ENCODE measurements around the gene PLCB1. TPM values are rescaled to one million over a fixed set of nuclear protein-coding genes. Genes with fewer than 3 reads are reported as not detected.

The PLCB1 gene
- polyA plus RNA-seq, 1 donor: 8.5 TPM

DNA sequence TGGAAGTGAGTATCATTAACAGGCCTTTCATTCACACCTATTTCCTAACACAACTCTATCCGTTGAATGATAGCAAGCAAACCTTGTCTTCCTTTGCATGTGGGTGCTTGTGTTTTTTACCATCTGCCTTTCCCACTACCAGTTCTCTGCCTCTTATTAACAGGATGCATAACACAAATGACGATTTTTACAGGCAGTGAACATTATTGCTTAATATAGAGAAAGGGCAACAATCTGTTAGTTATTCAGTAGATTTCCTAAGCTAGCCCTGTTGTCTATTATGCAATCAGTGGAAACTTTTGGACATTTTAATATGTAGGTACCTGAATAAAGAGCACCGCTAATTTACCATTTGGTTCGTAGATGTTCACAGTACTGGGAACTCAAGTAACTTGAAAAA, 588.0 kb downstream of the PLCB1 start:
- DNase-seq (ENCODE audit: low read depth): no peak

DNA sequence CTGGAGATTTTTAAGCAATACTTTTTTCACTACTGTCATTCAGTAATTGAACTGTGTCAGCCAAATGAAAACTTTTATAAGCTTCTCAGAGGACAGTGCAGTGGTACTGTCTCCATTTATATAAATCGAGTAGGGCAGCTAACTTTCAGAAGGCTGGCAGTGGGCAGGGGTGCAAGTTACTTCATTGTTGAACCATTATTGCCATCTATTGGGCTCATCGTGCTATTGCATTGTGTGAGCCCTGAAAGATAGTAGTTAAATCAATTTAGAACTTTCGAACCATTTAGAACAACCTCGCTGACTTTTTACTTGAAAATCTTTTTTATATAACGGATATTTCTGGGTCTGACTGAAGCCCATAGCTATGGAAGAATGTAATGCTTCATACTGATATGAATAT, 589.0 kb downstream of the PLCB1 start:
- DNase-seq (ENCODE audit: low read depth): no peak

DNA sequence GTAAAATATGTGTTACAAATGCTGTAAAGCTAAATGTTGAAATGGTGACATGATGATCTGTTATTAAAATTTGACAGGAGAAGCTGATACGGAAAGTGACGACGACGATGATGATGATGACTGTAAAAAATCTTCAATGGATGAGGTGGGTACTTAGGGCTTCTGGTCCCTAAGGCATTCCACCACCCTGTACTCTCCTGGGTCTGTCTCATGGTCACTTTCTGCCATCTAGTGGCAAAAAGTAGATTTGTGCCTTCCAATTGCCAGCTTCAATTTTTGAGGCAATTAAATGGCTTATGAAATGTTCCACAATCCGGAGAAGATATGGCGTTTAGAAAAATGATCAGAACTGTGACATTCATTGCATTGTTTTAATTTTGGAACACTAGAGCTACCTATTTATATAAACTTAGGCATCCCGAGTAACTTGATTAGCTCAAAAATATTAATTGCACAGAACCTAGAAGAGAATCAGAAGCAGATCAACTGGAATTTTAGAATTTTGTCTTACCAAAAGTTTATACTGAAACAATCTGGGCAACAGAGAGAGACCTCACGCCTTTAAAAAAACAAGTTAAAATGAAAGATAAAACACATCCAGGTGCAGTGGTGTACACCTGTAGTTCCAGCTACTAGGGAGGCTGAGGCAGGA, 590.3 kb downstream of the PLCB1 start:
- DNase-seq (ENCODE audit: low read depth): no peak

DNA sequence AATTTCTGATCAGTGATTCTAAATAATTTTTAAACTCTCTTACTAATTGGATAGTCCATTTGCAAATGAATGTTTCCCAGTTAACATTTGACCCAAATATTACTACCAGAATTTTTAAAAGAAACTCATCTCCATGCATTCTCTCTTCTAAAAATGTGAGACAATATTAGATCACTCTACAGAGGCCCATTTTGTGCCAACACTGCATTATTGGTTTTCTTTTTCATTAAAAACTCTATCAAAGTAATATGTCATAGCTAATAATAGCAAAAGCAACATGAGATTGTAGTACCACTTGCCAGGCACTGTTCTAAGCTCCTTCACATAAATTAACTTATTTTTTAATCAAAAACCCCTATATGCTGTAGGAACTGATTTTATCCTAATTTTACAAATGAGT, 591.2 kb downstream of the PLCB1 start:
- no peak for DNase-seq (ENCODE audit: low read depth)

DNA sequence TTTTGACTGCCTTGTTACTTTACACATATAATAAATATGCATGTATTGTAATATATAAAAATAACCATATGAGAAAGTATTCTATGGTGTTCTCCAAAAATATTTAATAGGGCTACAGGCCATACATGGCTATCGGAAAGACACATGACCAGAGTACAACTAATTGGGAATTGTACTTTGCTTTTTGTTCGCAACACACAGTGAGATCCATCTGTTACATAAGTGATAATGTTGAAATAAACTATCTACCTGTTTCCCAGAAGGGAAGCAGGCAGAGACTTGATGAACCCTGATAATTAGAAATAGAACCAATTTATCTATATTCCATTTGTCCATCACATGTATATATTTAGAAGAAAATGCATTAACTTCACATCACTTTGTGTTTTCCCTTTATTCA, 592.8 kb downstream of the PLCB1 start:
- DNase-seq (ENCODE audit: low read depth): no peak

DNA sequence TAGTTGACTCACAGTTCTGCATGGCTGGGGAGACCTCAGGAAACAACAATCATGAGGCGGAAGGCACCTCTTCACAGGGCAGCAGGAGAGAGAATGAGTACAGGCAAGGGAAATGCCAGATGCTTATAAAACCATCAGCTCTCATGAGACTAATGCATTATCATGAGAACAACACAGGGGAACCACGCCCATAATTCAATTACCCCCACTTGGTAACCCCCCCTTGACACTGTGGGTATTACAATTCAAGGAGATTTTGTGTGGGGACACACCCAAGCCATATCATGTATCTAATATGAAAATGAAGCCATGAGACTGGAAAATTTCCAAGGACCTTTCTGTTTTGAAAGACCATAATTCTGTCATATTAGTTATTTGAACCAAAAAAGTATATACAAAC, 594.4 kb downstream of the PLCB1 start:
- no peak for DNase-seq (ENCODE audit: low read depth)

DNA sequence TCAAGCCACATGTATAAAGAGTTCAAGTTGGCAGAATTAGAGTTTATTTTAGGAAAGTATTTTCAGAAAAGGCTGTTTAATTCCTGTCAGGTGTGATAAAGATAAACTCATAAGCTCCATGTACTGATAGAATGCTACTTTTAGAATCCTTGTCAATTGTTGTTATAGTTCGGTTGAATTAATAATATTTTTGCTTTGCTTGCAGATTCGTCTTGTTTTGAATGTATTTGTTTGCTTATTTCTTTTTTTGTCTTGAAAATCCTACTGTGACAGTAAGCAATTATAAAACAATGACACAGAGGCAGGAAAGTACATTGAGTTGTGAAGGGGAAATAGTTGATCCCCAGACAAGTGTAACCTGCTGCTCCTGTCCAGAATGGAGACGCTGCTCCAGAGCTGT, 602.9 kb downstream of the PLCB1 start:
- no peak for DNase-seq (ENCODE audit: low read depth)

DNA sequence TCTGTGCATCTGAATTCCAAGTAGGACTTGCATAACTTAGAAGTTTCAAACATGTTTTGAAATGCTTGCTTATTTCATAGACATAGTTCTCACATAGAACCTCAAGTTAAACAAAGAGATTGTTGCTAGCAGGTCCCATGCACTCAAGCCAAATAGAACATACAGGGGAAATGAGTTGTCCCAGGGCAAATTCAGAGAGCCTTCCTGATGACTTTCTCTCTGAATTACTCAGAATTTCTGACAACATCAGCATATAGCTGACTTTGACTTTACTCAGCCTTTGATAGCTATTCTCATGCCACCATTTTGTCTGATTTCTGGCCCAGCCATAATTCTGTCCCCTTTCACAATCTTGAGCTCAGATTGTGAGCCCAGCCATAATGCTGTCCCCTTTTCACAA, 603.6 kb downstream of the PLCB1 start:
- no peak for DNase-seq (ENCODE audit: low read depth)

DNA sequence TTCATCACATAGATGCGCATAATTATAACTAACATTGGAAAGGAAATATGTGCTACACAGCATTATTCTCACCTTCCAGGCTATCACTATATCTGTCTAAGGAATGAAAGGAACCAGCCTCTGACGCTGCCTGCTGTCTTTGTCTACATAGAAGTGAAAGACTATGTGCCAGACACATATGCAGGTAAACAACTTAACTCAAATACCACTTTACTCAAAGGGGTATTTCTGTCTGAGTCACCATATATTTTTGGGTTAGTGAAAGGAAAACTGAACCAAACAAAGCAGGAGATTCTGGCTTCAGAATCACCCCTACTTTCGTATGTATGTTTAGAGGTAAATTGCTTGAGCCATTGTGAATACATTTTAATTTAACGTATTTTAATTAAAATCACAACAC, 608.2 kb downstream of the PLCB1 start:
- DNase-seq (ENCODE audit: low read depth): no peak

DNA sequence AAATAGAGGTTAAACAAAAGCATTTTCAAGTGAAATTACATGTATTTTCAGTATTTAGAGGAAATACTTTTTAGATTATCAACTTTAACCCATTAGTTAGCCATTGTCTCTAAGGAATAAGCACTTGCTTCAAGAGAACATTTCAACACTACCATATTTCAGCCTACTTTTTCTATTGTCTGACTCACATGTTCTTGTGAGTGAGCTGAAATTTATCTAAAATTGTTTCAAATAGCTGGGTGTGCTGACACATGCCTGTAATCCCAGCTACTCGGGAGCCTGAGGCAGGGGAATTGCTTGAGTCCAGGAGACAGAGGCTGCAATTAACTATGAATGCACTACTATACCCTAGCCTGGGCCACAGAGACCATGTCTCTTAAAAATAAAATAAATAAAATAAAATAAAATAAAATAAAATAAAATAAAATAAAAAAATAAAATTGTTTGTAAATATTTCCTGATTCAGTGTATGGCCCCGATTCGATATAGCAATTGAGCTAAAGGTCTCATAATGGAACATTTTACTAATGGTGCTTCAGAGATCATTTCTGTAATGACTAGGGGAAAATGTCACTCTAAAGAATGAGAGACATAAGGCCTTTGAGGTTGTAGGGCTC, 612.3 kb downstream of the PLCB1 start:
- no peak for DNase-seq (ENCODE audit: low read depth)

DNA sequence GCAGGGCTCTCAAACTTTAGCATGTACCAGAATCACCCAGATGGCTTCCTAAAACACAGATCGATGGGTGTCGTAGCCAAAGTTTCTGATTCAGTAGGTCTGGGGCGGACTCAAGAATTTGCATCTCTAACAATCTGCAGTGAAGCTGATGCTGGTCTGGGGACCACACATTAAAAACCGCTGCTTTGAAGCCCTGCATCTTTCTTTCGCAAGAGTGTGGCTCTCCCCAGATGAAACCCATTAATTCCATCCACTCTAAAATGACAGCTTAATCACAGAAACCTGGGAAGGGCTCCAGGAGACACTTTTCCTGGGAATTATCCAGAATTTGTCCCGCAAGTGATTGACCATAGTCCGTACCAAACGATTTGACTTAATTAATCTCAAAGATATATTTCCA, 617.0 kb downstream of the PLCB1 start:
- no peak for DNase-seq (ENCODE audit: low read depth)

DNA sequence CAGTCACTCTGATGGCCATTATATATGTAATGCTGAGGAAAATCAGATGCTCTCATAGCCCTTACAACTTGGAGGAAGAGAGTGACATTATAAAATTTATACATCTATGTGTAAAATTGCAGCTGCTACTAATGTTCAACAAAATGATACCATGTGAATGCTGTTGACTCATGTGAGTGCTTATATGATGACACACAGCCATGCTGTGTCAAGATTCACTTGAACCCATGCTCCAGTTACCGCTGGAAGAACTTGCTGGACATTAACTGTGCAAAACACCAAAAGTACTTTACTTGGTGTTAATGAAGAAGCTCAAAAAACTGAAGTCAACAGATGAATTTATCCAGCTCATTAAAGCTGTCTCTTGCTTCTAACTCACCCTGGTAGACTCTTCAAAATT, 617.9 kb downstream of the PLCB1 start:
- DNase-seq (ENCODE audit: low read depth): no peak

DNA sequence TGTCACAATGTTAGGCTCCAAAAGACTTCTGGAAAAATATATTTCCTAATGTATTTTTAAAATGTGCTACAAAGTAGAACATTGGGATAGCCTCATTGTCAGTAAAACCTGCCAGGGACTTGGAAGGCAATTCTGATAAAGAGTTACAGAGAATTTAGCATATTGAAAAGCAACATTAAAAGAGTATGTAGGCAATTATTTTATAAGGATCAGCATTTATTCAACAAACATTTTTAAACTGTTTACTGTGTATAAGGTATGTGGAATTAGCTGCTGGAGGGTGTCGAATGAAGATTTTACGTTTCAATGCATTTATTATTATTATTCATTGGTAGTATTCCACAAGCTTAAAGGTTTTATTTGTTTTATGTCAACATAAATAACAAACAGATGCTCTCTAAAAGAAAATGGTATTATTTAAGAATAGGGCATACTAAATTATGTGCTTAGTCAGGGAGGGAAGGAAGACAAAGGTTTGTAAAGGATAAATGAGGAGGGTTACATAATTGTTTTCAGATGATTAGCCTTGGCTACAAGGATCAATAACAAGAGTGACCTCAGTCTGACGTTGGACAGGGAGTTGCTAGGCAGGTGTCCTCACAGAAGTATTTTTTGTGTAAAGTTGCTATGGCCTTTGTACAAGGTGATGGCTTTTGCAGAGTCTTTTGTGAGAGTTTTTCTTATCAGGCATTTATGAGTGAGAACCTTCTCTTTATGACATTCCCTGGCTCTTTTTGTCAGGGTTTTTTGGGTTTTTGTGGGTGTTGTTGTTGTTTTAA, 623.5 kb downstream of the PLCB1 start:
- DNase-seq (ENCODE audit: low read depth): no peak

DNA sequence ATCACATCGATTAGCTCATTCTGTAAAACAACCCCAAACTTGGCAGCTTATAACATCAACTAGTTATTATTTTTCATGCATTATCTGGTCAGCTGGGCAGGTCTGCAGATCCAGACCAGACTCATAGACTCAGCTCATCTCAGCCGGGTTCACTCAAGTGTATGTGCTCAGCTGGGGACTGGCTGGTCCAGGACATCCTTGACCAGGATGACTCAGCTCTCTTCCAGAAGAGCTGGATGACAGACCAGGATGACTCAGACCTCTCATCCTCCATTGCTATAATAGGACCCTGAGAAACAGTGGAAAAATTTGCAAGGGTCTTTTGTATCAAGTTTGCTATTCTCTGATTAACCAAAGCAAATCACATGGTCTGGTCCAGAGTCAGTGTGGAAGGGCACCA, 624.3 kb downstream of the PLCB1 start:
- no peak for DNase-seq (ENCODE audit: low read depth)

DNA sequence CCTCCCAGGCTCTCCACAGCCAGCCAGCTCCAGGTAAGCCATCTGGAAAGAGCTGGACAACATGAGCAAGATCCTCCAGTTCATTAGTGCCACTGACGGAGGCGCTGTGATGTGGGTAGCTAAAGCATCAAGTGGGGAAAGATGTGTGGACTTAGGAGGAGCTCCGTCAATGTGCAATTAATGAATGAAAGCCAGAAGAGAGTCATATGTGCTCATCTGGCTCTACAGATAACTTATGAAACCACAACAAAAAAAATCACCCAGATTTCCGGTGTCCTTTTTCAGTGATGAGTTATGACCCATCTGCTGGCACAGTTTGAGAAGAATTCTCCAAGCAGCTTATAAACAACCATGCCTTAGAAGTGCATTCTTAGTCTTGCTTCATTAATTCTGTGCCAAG, 625.1 kb downstream of the PLCB1 start:
- no peak for DNase-seq (ENCODE audit: low read depth)

DNA sequence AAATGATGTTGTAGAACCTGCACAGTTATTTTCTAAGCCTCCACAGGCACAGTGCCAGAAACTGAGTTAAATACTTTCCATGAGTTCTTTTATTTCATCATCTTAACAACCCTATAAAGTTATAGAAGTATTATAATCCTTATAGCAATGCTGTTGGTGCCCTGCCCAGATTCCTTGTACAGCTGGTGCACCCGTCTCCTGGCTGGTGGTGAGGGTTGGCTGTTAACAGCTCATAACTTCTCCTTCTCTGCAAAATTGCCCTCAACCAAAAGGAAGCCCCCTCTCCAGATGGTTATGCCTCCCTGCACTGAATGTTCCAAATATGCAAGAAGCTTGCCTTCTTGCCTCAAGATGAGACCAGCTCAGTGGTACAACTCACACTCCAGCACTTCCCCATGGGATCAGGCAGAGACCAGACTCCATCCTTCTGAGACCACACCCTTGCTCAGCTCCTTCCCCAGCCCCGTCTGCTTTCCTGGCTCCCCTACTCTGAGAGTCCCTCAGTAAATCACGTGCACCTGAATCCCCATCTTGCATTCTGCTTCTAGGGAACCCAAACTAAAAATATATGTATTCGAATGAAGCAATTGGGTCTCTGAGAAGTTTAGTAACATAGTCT, 632.4 kb downstream of the PLCB1 start:
- DNase-seq (ENCODE audit: low read depth): no peak

DNA sequence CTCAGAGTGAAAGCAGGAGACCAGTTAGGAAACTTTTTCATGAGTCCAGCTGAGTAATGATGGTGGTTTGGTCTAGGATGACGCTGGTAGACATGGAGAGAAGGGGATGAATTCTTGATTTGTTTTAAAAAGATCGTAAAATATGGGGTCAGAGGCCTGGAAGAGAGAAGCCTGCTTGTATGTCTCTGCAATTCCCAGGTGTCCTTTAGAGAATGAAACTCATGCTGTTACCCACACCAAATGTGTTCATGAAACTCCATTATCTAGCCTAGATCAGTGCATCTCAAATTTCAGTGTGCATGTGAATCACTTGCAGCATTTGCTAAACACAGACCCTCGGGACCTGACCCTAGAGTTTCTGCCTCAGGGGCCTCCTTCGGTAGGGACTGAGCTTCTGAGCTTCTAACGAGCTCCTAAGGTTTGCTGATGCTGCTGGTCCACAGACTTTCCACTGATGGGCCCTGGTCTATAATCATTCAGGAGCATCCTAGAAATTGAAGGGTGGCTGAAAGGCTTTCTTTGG, 634.9 kb downstream of the PLCB1 start:
- no peak for DNase-seq (ENCODE audit: low read depth)

DNA sequence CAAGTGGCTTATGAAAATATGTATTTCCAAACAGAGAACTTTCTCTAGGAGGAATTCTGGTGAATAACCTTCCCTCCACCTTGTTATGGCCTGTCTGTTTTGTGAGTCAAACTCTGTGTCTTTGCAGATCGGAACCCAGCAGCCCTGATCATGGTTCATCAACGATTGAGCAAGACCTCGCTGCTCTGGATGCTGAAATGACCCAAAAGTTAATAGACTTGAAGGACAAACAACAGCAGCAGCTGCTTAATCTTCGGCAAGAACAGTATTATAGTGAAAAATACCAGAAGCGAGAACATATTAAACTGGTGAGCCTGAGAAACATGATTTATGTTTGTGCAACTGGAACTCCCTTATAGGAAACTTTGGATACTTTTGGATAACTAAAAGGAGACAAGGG, 642.3 kb downstream of the PLCB1 start:
- no peak for DNase-seq (ENCODE audit: low read depth)

DNA sequence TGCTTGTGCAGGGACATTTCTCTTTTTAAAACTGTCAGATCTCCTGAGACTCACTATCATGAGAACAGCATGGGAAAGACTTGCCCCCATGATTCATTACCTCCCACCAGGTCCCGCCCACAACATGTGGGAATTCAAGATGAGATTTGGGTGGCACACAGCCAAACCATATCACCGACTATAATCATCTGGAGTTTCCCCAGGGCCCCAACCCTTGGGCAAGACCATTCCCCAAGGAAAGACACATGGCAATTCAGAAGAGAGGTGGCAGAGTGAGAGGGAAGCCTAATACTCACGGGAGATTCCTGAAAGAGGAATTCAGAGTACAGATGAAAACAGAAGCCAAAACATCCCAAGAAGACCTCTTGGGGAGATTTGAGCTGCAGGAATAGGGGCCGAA, 645.8 kb downstream of the PLCB1 start:
- no peak for DNase-seq (ENCODE audit: low read depth)

DNA sequence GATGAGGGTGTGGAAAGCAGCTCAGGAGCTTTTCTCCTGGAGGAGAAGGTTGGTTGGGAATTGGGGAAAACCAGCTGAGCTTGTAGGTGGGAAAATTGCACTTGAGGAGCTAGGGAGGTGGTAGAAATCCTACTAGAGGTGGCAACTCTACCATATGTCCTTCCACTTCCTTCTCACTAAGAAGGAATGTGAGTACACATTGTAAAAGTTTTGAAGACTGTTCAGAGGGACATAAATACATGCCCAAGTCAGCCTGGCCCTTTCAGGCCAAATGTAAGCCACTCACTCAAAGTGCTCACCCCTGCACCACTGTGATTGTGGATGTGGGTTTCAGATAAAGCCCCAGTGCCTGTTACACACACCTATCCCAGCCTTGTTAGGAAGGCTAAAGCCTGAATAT, 646.3 kb downstream of the PLCB1 start:
- no peak for DNase-seq (ENCODE audit: low read depth)

DNA sequence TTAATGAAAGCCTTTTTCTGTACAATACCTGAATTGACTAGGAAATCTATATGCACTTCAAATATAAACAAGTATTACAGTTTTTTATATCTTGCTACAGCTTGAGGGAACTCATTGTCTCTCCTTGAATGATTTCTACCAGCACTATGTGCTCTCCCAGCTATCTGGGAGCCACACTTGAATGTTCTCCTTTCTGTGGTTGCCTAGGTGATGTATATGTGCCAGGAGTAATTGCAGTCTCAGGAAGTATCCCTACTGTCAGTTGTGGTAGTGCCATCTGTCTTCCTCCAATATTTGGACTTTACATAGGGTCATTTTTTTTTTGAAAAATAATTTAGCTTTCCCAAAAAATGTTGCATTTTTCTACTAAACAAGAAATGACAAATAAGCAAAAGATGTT, 648.8 kb downstream of the PLCB1 start:
- DNase-seq (ENCODE audit: low read depth): no peak

DNA sequence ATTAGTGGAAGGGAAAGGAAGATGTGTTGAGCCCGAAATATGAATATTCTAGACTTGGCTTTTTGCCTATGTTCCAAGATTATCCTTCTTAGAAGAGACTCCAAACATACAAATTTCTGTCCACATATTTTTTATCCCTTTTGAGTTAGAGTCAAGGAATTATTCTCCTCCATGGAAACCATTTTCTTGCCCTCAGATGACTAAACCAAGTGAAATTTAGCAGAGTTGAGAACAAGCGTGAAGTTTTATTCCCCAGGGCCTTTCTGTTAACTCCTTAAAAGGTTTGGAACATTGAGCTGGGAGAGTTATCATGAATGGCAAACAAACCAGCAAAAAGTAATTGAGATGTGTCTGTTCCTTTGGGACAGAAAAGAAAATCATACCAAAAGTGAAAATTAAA, 650.7 kb downstream of the PLCB1 start:
- DNase-seq (ENCODE audit: low read depth): no peak

DNA sequence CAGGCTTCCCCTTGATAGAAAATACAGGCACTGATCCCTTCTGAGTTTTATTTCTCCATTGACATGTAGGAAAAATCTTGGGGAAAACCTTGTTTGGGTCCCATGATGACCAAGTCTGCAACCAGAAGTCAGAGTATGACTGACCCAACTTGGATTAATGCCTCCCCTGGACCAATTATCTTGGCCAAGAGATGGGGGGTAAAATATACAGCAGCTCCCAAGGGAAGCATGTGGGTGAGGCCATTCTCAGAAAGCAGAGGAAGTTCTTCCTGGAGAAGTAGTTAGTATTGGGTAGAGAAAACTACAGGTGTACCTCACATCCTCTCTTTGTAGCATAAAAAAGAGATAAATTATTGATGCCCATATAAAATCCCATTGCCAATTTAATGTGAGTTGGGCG, 651.7 kb downstream of the PLCB1 start:
- no peak for DNase-seq (ENCODE audit: low read depth)

Measured in forelimb muscle (tissue), 1 donor.